NK-92 (cell line): ENCODE data around the gene RAI1.
"Not testable (repeated sequence)": the region's sequence is repeated elsewhere in the genome, so short reads cannot be mapped to it uniquely, and the experiment has no call there.

ENCODE experiments used
- DNase-seq: peaks from one replicate; lab custom pipeline; 2025; ENCODE audit not compliant: unreplicated experiment; lab: John Stamatoyannopoulos, UW

Gene RAI1

DNA sequence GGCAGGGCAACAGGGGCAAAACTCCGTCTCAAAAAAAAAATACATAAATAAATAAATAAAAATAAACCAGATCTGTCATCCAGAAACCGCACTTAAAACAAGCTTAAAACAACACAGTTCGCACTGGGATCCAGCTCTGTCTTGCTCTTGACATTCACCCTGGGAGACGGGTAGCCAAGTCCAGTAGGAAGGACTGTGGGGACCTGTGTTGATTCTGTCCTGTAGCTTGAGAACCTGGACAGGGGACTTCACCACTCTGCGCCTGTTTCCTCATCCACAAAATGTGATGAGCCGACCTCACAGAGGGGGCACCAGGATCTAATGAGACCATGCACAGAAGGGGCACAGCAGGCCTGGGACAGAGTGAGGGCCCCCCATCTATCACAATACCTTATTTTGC is 1.5 kb upstream of the RAI1 start:
- DNase-seq, result no peak

DNA sequence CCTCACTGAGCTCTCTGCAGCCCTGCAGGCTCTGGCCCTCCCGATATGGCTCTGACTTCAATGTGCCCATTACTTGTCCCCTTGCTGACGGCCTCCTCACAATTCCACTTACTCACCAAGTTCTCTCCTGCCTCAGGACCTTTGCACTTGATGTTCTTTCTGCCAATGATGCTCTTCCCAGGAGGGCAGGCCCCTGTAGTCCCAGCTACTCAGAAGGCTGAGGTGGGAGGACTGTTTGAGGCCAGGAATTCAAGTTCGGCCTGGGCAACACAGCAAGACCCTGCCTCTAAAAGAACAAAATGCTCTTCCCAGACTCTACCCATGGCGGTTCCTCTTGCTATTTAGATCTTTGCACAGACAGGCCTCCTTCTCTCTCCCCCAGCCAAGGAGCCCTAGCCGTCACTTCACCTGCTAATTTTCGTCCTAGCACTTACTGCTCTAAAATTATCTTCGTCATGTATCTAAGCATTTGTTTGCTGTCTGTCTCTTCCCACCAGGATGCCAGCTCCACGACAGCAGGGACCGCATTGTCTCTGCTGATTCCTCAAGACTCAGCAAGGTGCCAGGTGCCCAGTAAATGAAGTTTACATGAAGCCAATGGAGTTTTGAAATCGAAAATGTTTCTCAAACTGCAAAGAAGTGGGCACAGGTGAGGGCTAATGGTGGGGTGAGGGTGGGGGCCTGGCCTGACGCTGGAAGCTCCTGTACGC is 626 bp upstream of the RAI1 start:
- DNase-seq, result no peak

DNA sequence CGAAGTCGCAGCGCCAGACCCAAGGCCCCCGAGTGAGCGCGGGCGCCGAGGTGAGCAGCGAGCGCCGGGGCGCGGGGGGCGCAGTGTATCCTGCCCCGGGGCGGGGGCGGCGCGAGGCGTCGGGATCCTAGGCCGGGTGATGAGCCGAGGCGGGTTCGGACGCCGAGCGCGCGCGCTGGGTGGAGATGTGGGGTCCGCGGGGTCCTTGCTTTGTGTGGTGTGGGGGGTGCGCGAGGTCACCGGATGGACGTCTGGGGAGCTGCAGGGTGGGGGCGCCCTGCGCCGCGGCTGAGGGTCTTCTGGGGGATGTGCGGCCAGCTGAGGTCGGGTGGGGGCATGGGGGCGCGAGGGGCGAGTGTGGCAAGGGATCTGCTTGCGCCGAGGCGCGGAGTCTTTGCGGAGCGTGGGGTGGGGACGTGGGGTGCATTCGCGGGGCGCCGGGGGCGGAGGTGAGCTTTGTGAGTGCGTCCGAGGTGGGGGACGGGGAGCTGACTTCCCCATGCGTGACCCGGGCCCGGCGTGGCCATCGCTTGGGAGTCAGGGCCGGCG is 560 bp downstream of the RAI1 start:
- DNase-seq, result no peak

DNA sequence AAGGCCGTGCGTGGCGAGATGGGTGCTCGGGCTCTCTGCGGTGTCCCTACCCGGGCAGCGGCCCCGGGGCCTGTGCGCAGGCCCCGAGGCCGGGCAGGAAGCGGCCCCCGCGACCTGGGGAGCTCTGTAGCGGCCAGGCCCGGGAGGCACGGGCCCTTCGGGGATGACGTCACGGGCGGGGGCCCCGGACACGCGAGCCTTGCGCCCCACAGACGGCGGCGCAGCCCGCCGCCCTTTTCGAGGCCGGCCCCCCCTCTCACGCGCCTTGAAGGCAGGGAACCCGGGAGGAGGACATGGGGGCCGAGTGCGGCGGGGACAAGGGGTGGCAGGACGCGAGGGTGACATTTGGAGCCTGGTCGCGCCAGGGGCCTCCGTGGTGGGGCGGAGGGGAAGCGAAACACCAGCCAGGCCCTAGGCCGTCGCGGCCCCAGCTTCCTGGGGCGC is 1.1 kb downstream of the RAI1 start:
- DNase-seq, result no peak

DNA sequence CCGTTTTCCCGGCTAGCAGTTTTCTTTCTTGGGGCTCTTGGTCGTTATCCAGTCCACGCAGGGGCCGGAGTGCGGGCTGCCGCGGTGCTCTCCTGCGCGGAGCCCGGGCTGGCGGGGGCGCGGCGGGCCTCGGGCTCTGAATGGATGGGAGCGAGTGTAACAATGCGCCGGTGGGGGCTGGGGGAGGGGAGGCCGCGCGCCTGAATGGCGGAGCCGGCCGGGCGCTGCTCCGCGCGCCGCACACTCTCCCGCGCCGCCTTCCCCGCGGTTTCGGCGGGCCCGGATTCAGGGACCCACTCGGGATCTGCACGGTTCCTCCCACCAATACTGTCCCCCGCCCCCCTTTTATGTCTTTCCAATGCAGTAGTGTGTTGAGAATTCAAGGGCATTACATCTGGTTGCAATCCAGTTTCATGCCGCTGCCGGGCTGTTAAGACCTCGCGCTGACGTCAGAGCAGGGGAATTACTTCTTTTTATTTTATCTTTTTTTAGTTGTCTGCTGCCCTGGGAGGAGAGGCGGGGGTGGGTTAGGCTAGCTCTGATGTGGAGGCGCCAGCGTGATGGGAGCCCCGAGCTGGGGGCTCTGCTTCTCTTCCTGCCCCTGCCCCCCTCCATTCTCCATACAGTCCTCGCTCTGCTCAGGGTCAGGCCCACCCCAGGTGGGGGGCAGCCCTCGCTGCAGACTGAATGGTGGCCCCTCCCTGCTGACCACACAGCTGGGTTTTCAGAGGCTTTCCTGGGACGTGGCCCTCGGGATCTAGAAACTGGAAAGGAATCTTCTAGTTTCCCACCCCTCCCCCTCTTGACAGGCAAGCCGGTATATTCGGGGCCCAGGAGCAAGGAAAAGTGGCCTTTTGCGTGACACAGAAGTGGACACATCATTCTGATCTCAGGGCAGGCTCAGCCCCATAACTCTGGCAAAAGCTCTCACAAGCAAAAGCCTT is 1.8 kb downstream of the RAI1 start:
- no peak for DNase-seq

DNA sequence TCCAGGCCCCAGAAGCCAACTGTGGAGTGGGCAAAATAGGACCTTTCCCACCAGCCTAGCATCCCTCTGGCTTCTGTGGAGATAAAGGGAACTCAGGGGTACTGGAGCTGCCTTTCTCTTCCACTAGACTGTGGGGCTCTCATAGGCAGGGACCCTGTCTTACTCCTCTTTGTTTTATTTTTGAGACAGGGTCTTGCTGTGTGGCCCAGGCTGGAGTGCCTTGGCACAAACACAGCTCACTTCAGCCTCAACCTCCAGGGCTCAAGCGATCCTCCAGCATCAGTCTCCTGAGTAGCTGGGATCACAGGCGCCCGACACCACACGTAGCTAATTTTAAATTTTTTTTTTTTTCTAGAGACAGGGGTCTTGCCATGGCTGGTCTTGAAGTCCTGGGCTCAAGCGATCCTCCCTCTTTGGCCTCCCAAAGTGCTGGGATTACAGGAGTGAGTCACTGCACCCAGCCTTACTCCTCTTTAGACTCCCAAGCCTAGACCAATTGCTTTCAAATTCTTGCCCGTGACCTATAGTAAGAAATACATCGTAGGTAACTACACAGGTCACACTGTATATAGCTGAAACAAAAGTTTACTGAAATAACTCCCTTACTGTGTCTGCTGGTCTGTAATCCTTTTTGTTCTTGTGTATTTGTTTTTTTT is 2.6 kb downstream of the RAI1 start:
- DNase-seq, result no peak

DNA sequence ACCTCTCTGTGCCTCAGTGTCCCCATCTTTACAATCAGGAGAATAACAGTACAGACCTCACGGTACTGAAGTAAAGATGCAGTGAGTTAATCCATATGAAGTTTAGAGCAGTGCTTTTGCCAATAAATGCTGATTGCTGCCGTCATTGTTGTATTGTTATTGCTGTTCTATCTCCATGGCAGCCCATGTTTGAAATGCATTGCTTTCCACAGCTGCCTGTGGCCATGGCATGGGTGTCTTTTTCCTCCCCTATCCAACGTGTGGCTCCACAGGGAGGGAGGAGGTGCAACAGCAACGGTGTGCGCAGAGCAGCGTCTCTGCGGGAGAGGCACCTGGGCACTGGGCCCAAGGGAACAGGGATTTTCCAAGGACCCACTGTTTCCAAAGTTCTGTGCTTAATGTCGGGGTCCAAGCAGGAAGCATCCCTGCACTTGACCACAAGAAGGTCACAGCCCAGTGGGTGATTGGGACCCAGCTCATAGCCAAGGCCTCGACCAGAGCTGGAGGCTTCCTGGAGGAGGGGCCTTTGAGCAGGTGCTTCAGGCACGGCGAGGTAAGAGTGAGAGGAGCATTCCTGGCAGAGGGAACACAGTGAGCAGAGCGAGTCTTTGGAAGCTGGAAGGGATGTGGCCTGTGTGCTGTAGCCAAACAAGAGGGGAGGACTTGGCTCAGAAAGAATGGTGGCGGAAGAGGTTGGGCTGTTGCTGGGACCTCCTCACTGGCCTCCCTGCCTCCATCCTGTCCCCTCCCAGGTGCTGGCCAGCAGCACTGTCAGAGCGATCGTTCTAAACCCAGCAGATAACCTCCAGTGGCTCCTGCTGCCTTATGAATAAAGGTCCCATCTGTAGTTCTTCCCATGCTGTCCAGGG is 3.9 kb downstream of the RAI1 start:
- DNase-seq, result no peak

DNA sequence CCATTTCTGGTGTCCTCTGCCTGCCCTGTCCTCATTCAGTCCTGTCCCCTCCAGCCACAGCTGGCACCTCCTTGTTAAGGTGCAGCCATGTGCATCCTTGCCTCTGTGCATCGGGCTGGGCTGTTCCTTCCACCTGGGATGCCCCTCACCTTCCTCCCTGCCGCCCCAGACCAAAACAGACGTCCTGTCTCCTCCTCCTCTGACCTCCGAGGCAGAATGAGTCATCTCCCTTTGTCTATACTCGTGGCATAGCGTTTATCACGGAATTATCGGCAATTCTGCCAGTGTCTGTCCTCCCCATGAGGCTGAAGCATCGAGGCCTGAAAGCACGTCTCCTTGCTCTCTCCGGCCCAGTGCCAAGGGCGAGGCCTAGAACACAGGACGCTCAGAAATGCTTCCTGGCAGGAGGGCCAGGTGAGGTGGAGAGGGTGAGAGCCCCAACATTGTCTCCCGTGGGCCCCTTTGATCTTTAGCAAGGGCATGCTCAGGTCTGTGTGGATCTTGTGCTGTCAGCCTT is 4.6 kb downstream of the RAI1 start:
- DNase-seq, result no peak

DNA sequence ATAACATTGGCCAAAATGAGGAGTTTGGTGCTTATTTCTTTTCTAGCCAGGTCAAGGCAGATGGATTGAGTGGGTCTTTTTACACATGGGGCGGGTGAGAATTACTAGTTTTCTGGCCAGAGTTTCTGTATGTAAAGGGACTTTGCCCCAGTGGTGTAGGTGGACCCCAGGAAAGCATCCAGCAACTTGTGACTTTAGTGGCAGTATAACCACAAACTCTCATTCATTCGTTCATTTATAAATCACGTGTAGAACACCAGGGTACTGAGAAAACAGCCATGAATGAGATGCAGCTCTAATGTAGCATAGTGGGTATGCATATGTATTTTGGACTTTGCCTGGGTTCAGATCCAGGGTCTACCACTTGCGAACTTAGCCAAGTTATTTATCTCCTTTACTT is 8.1 kb downstream of the RAI1 start:
- DNase-seq, result no peak

DNA sequence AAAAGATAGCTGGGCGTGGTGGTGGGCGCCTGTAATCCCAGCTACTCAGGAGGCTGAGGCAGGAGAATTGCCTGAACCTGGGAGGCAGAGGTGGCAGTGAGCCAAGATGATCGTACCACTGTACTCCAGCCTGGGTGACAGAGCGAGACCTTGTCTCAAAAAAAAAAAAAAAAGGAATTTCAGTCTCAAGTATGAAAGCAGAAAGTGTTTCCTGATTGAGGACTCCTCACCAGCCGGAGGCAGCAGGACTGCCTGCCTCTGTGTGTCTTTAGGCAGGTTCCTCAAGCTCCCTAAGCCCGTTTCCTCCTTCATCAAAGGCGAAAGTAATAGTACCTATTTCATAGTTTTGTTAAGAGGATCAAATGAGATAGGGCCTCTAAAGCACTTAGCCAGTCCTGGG is 9.0 kb downstream of the RAI1 start:
- DNase-seq, result not testable (repeated sequence)

DNA sequence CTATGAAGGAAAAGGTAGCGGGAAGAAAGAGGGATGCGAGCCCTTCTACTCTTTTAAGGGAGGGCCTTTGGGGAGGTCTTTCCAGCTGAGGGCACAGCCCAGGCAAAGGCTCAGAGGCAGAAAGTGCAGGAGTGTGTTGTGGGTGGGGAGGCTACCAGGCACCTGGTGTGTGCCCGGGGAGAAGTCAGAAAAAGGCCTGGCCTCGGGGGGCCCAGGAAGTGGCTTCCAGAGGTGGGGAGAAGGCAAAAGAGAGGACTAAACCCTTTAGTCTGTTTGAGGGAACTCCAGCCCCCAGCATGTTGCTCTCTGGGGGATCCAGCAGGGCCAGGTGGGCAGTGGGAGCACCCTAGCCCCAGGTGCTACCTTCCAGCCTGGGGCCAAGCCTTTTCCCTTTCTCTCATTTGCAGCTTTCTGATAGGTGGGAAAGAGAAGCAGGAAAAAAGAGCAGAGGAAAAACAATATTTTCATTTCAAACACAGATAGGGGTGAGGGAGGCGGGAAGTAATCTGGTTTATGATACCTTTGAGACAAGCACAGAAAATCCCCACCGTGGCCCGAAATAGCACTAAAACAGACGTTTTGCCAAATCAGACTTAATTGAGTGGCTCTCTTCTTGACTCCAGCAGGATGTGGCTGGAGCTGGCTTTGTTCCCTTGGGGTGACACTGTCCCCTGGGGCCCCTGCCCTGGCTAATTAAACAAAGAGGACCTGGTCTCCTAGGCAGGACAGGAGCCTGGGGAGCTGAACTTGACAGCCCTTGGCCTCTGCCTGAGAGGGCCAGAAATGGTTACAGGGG is 10.4 kb downstream of the RAI1 start:
- DNase-seq, result no peak

DNA sequence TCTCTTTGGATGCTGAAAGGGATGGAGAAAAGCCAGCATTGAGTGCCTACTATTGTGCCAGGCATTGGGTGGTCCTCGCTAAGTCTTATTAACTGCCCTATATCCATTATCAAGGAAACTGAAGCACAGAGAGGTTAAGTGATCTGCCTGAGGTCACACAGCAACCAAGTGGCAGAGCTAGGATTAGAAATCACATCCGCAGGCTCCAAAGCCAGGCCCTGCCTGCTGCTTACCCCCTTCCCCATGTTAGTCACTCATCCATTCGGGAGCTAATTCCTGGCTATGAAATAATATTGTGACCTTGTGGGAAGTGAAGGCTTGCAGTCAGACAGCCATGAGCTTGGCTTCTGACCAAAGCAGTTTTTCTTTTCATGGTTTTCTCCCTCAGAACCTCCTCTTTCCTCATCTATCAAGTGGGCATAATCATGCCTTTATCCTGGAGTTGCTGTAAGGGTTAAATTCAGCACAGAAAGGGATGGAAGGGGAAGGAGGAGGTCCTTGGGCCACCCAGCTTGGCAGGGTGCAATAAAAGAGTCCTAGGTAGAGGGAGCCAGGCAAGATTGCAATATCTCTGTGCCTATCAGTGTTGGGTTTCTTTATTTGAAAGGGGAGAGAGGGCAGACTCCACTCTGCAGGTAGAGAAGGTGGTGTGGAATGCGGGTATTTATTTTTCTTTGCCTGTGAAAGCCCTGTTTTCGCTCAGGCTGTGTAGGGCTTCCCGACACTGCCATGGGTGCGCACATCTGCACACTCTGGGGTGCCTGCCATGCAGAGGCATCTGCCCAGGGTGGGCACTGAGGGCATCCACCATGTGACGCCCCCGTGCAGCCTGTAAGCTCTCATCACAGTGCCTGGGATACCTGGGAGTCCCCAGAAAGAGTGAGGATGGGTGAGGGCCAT is 11.3 kb downstream of the RAI1 start:
- no peak for DNase-seq

DNA sequence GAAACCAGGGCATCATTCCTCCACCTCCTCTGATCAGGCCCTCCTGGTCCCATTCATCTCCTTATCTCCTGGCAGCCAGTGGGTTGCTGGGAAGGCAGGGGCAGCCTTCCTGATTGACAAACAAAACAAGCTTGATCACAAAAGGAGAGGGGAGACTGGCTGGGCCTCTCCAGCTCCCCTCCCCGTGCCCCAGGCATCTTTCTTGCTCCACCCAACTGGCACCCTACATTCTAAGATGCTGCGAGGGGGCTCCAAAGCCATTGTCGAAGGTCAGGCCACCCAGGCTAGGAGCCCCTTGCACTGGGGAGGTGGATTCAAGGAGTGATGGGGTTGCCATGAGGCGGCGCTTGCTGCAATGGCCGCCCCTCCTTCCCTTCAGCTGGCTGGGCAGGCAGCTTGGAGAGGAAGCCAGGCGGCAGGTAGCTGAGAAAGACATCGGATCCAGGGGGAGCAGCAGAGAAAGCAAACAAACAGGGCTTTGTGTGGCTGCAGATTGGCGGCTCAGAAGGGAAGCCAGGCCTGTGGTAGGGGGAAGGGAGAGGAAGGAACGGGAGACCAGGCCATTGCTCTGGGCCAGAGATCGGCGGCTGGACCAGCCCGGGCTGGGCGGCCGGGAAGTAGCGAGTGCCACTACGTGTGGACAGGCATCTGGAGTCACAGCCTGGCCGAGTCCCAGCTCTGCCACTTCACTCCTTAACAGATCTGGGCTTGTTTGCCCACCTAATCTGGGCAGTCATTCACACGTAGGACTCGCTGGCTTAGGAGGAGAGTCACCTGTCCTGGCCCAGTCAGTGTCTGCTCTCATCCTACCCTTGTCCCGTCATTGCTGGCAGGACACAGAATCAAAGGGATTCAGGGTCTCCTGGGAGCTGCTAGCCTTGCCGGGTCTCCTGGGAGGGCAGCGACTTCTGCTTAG is 12.3 kb downstream of the RAI1 start:
- no peak for DNase-seq

DNA sequence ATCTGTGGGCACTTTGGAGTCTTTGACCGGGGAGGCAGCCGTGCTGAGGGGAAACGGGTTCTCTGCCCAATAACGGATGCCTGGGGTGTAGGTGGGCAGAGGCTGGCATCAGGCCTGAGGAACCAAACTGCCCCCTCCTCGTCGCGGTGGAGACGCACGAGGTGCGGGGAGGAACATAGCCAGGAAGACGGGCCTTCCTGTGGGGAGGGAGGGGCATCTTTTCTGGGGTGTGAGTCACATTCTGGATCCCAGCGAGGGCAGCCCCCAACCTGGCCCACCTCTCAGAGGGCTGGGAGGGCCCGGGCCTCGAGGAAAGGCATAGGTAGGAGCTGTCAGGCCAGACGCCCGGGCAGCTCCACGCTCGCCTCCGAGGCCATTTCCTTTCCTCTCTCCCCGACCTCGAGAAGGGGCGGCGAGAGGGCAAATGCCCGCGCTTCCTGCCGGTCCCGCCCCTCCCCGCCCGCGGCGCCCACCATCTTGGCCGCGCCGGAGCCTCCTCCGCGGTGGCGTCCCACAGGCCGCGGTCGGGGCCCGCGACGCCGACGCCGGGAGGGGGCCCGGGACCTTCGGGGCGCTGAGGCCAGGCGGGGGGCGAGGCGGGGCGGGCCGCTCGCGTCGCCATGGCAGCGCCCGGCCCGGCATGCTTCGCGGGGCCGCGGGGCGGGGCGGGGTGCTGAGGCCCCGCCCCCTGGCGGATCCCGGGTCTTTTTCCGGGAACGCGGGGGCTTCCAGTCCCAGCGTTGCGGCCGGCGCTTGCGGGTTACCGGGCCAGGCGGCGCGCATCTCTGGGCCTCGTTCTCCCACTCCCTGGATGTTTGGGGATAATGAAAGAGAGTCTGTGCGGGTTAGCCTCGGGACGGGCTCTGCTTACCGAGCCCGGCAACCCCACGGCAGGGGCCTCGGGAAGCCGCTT is 13.2 kb downstream of the RAI1 start:
- no peak for DNase-seq

DNA sequence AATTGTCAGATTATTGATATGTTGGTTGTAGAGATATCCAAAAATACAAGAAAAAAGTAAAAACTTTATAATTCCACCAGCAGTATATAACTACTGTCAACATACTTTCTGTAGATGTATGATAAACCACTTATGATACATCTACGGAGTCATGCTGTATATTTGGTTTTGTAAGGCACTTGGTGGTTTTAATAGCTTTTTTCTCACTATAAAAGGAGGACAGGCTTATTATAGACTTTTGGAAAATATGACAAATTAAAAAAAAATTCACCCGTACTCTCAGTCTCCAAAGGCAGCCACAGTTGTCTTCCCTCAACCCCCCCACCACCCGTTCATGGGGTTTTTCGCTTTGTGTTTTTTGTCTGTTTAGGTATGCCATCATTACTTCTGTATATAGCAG is 14.8 kb downstream of the RAI1 start:
- no peak for DNase-seq

DNA sequence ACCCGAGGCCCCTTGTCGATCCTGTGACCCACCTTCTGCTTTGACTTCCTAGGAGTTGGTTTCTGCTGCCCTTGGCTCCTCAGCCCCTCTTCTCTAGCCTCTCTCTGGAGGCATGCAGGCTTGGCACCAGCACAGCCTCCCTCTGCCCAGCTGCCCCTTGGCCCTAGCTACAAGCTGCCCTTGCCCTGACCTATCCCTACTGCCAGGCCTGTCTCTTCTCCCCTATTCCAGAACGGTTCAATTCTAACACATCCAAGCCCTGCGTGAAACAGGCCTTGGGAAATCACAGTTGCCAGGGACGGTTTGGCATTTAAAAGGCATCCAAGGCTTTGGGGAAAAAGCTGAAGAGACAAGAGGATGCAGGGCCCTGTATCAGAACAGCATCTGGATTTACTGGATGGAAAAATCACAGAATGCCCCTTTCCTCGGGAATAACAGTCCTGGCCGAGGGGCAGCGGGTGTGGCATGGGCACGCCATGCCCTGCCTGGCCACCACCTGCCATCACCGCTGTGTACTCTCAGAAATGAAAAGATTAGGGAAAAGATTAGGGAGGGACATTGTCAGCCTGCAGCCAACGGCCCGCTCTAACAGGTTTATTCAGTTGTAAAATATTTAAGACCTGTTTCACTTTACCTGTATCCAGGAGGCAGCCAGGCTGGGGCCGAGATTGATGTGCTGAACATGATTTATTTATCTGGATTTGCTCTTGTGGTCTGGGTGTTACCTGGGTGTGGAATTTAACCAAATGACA is 15.8 kb downstream of the RAI1 start:
- DNase-seq, result no peak
